Stomach (tissue), 9 donors: Measurements from ENCODE around the gene KIAA1958. TPM values are rescaled to one million over a fixed set of nuclear protein-coding genes. Genes with fewer than 3 reads are reported as not detected.
A peak's percentile ranks its signal among the peaks of the same experiment; 100 is the strongest.

ENCODE experiments used
- DNase-seq, 2 donors: peaks; one replicate each; pipeline versions ENCODE4 v3.0.0 to v3.0.0-alpha.2; 2013 to 2019
- H3K27ac ChIP-seq, 5 donors: fragments of 200-600 bp in 4 of 5; sonication (generic) in 4 of 5; one replicate each; pipeline ENCODE4 v1.5.1; 2013 to 2019; ENCODE audit warnings: mild to moderate bottlenecking in 1 of 5, moderate library complexity in 1 of 5
- H3K27me3 ChIP-seq, 3 donors: fragments of 200-600 bp; sonication (generic); one replicate each; pipeline ENCODE4 v1.5.1; 2017 to 2019; ENCODE audit warnings: mixed run types in 1 of 3
- H3K36me3 ChIP-seq, 4 donors: fragments of 200-600 bp; sonication (generic); 1 replicate in 3 of 4; 2 replicates in 1 of 4; pipeline ENCODE4 v1.5.1; 2016 to 2019
- H3K4me1 ChIP-seq, 4 donors: fragments of 200-600 bp; sonication (generic); one replicate each; pipeline ENCODE4 v1.5.1; 2016 to 2019
- H3K4me3 ChIP-seq, 4 donors: fragments of 200-600 bp; sonication (generic) in 3 of 4; one replicate each; pipeline ENCODE4 v1.5.1; 2016 to 2019; ENCODE audit warnings: mild to moderate bottlenecking in 1 of 4
- H3K9me3 ChIP-seq, 4 donors: fragments of 200-600 bp; sonication (generic); one replicate each; pipeline ENCODE4 v1.5.1; 2016 to 2019
- EP300 ChIP-seq: sonication (generic); formaldehyde crosslinking; IDR thresholded peaks from one replicate; pipeline ENCODE4 v1.6.1; 2017; ENCODE audit warnings: antibody characterized with exemption
- POLR2A ChIP-seq, 4 donors: fragments of 450-650 bp; IDR thresholded peaks; one replicate each; pipeline ENCODE4 v1.6.1; 2016; ENCODE audit warnings: antibody characterized with exemption in 4 of 4, control low read depth in 2 of 4, mild to moderate bottlenecking in 1 of 4, moderate library complexity in 1 of 4
- POLR2AphosphoS5 ChIP-seq, 3 donors: sonication (generic); formaldehyde crosslinking; IDR thresholded peaks; one replicate each; pipeline ENCODE4 v1.6.1; 2016; ENCODE audit warnings: antibody characterized with exemption in 3 of 3
- WGBS, 5 donors: extraction: QIAGEN DNeasy Blood & Tissue Kit in 3 of 5; methylation state at CpG; one replicate each; pipeline versions ENCODE4 v1.1.5 to v1.1.7; 2013 to 2018; 5-methylcytosine and 5-hydroxymethylcytosine counted together
- intact Hi-C: fragments of 100-400 bp; cut with DNase I; formaldehyde crosslinking; loops from one replicate; pipeline ENCODE4 v1.15.1; 2023; ENCODE audit warnings: low total_unique reads
- polyA plus RNA-seq, 3 donors: library from polyadenylated mRNA; stranded (reverse); fragments of 200-250 nt; gene quantifications; one replicate each; pipeline ENCODE4 v1.2.3, GENCODE V29; 2013
- total RNA-seq, 5 donors: library from RNA; depleted of rRNA; stranded (reverse); fragments of >200 nt; gene quantifications; one replicate each; pipeline versions ENCODE4 v1.1.0 to v1.2.3, GENCODE V29; 2014 to 2016
- TF ChIP-seq, protein P1 (sequence below), 7 experiments: fragments of 450-650 bp in 4 of 7; fragments of 200-600 bp in 3 of 7; sonication (generic) in 3 of 7; IDR thresholded peaks; one replicate each; pipeline ENCODE4 v1.5.1; 2016 to 2019; ENCODE audit warnings: antibody characterized with exemption in 7 of 7, control low read depth in 2 of 7, mild to moderate bottlenecking in 1 of 7
- donor health status: healthy with polysubstance abuse.
- donor health status: Bipolar disorder and iron deficiency.
- donor health status: healthy.

KIAA1958 gene
- total and polyA plus RNA-seq, 8 donors: 0.60 to 77.7 (median 12.8) TPM

- Histone ChIP-seq H3K4me1 (peaks cover 0 to 33% (median 17%) of the 10 kb centered on the region in 4 donors), H3K27me3 (no peaks in the 10 kb centered on the region), H3K4me3 (no peak overlapping the region), H3K36me3 (peaks cover 4 to 15% (median 14%) of the 10 kb centered on the region in 4 donors), H3K9me3 (no peaks in the 10 kb centered on the region), H3K27ac (peak overlapping the region in 1 of 5 donors; percentile 50)
- no peak for TF ChIP-seq POLR2A (IDR thresholded peaks at IDR 0.05)
- peak in 1 of 3 donors; percentile 27 for TF ChIP-seq POLR2AphosphoS5 (IDR thresholded peaks at IDR 0.05)
- no peak for TF ChIP-seq EP300
- 27 to 66% (median 46%) methylated on average over 6 of the region's 6 CpGs for WGBS, 5 donors
- intact Hi-C loops: no loop called here
- peak; percentile 70 to 74 for DNase-seq
Measured at GRCh38 chr9:112570671-112571167, 84.1 kb downstream of the KIAA1958 start.

- H3K27me3 ChIP-seq: no peaks in the 10 kb centered on the region
- DNase-seq: no peak
- no peak overlapping the region for H3K4me3 ChIP-seq
- peaks cover 4 to 15% (median 14%) of the 10 kb centered on the region in 4 donors for H3K36me3 ChIP-seq
- peaks cover 0 to 33% (median 17%) of the 10 kb centered on the region in 4 donors for H3K4me1 ChIP-seq
- H3K27ac ChIP-seq: peak overlapping the region in 1 of 5 donors; percentile 29
- TF ChIP-seq POLR2AphosphoS5 (IDR thresholded peaks at IDR 0.05) (no peak), POLR2A (IDR thresholded peaks at IDR 0.05) (no peak), EP300 (no peak)
- TF ChIP-seq, protein P1, sequence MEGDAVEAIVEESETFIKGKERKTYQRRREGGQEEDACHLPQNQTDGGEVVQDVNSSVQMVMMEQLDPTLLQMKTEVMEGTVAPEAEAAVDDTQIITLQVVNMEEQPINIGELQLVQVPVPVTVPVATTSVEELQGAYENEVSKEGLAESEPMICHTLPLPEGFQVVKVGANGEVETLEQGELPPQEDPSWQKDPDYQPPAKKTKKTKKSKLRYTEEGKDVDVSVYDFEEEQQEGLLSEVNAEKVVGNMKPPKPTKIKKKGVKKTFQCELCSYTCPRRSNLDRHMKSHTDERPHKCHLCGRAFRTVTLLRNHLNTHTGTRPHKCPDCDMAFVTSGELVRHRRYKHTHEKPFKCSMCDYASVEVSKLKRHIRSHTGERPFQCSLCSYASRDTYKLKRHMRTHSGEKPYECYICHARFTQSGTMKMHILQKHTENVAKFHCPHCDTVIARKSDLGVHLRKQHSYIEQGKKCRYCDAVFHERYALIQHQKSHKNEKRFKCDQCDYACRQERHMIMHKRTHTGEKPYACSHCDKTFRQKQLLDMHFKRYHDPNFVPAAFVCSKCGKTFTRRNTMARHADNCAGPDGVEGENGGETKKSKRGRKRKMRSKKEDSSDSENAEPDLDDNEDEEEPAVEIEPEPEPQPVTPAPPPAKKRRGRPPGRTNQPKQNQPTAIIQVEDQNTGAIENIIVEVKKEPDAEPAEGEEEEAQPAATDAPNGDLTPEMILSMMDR (IDR thresholded peaks at IDR 0.05): no peak
- WGBS, 5 donors: 83 to 91% (median 88%) methylated on average over 9 of the region's 9 CpGs
- intact Hi-C loops: no loop called here
- H3K9me3 ChIP-seq: no peaks in the 10 kb centered on the region
Measured at GRCh38 chr9:112571624-112572355, 85.2 kb downstream of the KIAA1958 start.

DNA sequence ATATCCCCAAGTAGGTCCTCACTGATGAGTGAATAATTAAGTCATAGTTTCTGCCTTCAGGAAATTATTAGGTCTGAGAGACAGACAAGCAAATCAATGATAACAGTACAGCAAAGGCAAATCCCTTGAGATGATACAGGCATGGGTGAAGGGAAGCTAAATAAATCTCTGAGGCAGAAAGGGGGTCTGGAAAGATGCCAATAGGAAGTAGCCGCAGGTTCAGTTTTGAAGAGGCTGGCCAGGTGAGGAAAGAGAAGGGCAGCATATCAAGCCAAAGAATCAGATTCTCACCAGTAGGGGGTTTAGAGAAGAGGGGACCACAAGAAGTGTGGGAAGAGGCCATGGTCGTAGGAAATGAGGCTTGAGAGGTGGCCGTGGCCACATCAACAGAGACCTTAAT is 85.8 kb downstream of the KIAA1958 start:
- no peak overlapping the region for H3K27ac ChIP-seq
- 57 to 65% (median 64%) methylated on average over 3 of the region's 3 CpGs for WGBS, 5 donors
- peaks cover 0 to 33% (median 17%) of the 10 kb centered on the region in 4 donors for H3K4me1 ChIP-seq
- no peaks in the 10 kb centered on the region for H3K27me3 ChIP-seq
- H3K4me3 ChIP-seq: no peak overlapping the region
- DNase-seq: no peak
- H3K36me3 ChIP-seq: peaks cover 4 to 15% (median 14%) of the 10 kb centered on the region in 4 donors
- TF ChIP-seq POLR2A (IDR thresholded peaks at IDR 0.05): no peak
- TF ChIP-seq POLR2AphosphoS5 (IDR thresholded peaks at IDR 0.05): no peak
- TF ChIP-seq EP300: no peak
- TF ChIP-seq, protein P1 (IDR thresholded peaks at IDR 0.05): no peak
- H3K9me3 ChIP-seq: no peaks in the 10 kb centered on the region
- intact Hi-C loops: no loop called here

GRCh38 chr9:112574008-112574407 is 87.4 kb downstream of the KIAA1958 start:
- WGBS, 5 donors: 67 to 100% (median 98%) methylated on average over 1 of the region's 1 CpG
- TF ChIP-seq EP300: no peak
- Histone ChIP-seq H3K4me3 (no peak overlapping the region), H3K9me3 (no peaks in the 10 kb centered on the region), H3K4me1 (peaks cover 0 to 33% (median 17%) of the 10 kb centered on the region in 4 donors), H3K36me3 (peaks cover 4 to 15% (median 14%) of the 10 kb centered on the region in 4 donors), H3K27me3 (no peaks in the 10 kb centered on the region), H3K27ac (no peak overlapping the region)
- intact Hi-C loops: no loop called here
- no peak for DNase-seq

- H3K27ac ChIP-seq: no peak overlapping the region
- no peaks in the 10 kb centered on the region for H3K27me3 ChIP-seq
- intact Hi-C loops: no loop called here
- no peak for TF ChIP-seq POLR2AphosphoS5 (IDR thresholded peaks at IDR 0.05)
- no peak for TF ChIP-seq EP300
- TF ChIP-seq, protein P1 (IDR thresholded peaks at IDR 0.05): no peak
- TF ChIP-seq POLR2A (IDR thresholded peaks at IDR 0.05): no peak
- WGBS, 5 donors: 94 to 99% (median 97%) methylated on average over 8 of the region's 8 CpGs
- peaks cover 4 to 15% (median 14%) of the 10 kb centered on the region in 4 donors for H3K36me3 ChIP-seq
- H3K4me3 ChIP-seq: no peak overlapping the region
- peaks cover 0 to 22% (median 10%) of the 10 kb centered on the region in 4 donors for H3K4me1 ChIP-seq
- DNase-seq: no peak
- H3K9me3 ChIP-seq: no peaks in the 10 kb centered on the region
Measured at GRCh38 chr9:112575107-112575506, 88.5 kb downstream of the KIAA1958 start.
